Measurements from ENCODE around the gene ZFY.

Gene ZFY

DNA sequence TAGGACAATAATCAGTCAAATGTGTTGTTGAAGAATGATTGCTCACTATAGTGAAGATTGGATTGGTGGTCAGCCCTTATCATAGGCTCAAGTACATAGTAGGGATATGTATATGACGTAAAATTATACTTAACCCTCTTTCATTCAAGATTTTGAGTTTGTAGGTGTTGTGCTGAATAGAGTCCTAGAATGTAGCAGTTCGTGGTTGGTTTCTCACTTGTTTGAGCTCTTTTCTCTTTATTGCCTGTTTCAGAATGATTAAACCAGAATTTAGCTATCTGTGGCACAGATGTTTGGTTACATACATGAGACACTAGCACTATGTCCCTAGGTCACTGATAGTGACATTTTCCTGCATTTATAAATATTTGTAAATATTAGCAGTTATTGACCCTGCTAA, 15.5 kb downstream of the ZFY start:
- Histone ChIP-seq H3K79me2 (ENCODE audit: low read length) (no peaks in the 10 kb centered on the region), H3K9me2 (replicated peaks; ENCODE audit: insufficient read depth, low read length) (no peaks in the 10 kb centered on the region), H3F3A (ENCODE audit: insufficient read depth, low read length) (no peaks in the 10 kb centered on the region), H3K4me3 (ENCODE audit: low read length) (no peak overlapping the region), H3K36me3 (replicated peaks; ENCODE audit: insufficient read depth, low read length) (no peaks in the 10 kb centered on the region), H3K27ac (ENCODE audit: low read length) (no peak overlapping the region), H4K20me1 (ENCODE audit: insufficient read depth, low read length) (no peaks in the 10 kb centered on the region), H3K4me1 (ENCODE audit: low read length) (no peaks in the 10 kb centered on the region), H2AFZ (ENCODE audit: low read length) (no peak overlapping the region), H3K9me3 (replicated peaks; ENCODE audit: insufficient read depth, low read length) (no peaks in the 10 kb centered on the region), H3K4me2 (ENCODE audit: low read depth, low read length) (no peak overlapping the region), H3K27me3 (replicated peaks; ENCODE audit: insufficient read depth, low read length) (no peaks in the 10 kb centered on the region), H3K9ac (ENCODE audit: low read length) (no peak overlapping the region)
- DNase-seq = no peak
- TF ChIP-seq EZH2 (optimal IDR thresholded peaks at IDR 0.05; ENCODE audit: low read depth, low read length) (no peak), EZH2phosphoT487 (IDR thresholded peaks at IDR 0.05; ENCODE audit: low read length) (no peak)
- TF ChIP-seq, protein P1, sequence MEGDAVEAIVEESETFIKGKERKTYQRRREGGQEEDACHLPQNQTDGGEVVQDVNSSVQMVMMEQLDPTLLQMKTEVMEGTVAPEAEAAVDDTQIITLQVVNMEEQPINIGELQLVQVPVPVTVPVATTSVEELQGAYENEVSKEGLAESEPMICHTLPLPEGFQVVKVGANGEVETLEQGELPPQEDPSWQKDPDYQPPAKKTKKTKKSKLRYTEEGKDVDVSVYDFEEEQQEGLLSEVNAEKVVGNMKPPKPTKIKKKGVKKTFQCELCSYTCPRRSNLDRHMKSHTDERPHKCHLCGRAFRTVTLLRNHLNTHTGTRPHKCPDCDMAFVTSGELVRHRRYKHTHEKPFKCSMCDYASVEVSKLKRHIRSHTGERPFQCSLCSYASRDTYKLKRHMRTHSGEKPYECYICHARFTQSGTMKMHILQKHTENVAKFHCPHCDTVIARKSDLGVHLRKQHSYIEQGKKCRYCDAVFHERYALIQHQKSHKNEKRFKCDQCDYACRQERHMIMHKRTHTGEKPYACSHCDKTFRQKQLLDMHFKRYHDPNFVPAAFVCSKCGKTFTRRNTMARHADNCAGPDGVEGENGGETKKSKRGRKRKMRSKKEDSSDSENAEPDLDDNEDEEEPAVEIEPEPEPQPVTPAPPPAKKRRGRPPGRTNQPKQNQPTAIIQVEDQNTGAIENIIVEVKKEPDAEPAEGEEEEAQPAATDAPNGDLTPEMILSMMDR (IDR thresholded peaks at IDR 0.05; ENCODE audit: low read length) = no peak

DNA sequence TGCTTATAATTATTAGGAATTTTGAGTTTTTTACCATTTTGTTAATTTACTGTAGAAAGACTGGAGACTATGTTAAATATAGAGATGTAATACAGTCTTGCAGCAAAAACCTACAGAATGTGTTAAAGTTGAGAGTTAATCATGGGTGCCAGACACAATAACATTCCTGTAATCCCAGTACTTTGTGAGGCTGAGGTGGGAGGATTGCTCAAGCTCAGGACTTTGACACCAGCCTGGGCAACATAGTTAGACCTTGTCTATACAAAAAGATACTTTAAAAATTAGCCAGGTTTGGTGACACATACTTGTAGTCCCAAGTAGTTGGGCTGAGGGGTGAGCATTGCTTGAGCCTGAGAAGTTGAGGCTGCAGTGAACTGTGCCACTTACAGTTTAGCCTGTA, 17.7 kb downstream of the ZFY start:
- no peak overlapping the region for H2AFZ ChIP-seq (ENCODE audit: low read length)
- no peak overlapping the region for H3K4me2 ChIP-seq (ENCODE audit: low read depth, low read length)
- no peaks in the 10 kb centered on the region for H3K79me2 ChIP-seq (ENCODE audit: low read length)
- H3K4me3 ChIP-seq (ENCODE audit: low read length) = no peak overlapping the region
- H3K9me2 ChIP-seq (replicated peaks; ENCODE audit: insufficient read depth, low read length) = no peaks in the 10 kb centered on the region
- H3K27me3 ChIP-seq (replicated peaks; ENCODE audit: insufficient read depth, low read length) = no peaks in the 10 kb centered on the region
- H3K9me3 ChIP-seq (replicated peaks; ENCODE audit: insufficient read depth, low read length) = no peaks in the 10 kb centered on the region
- no peaks in the 10 kb centered on the region for H4K20me1 ChIP-seq (ENCODE audit: insufficient read depth, low read length)
- no peaks in the 10 kb centered on the region for H3K36me3 ChIP-seq (replicated peaks; ENCODE audit: insufficient read depth, low read length)
- no peaks in the 10 kb centered on the region for H3K4me1 ChIP-seq (ENCODE audit: low read length)
- H3K27ac ChIP-seq (ENCODE audit: low read length) = no peak overlapping the region
- DNase-seq = no peak
- no peaks in the 10 kb centered on the region for H3F3A ChIP-seq (ENCODE audit: insufficient read depth, low read length)
- no peak overlapping the region for H3K9ac ChIP-seq (ENCODE audit: low read length)
- TF ChIP-seq EZH2 (optimal IDR thresholded peaks at IDR 0.05; ENCODE audit: low read depth, low read length) (no peak), EZH2phosphoT487 (IDR thresholded peaks at IDR 0.05; ENCODE audit: low read length) (no peak)
- TF ChIP-seq, protein P1 (IDR thresholded peaks at IDR 0.05; ENCODE audit: low read length) = no peak

- no peak for DNase-seq
- Histone ChIP-seq H3K9me2 (replicated peaks; ENCODE audit: insufficient read depth, low read length) (no peaks in the 10 kb centered on the region), H3F3A (ENCODE audit: insufficient read depth, low read length) (no peaks in the 10 kb centered on the region), H3K4me1 (ENCODE audit: low read length) (no peaks in the 10 kb centered on the region), H3K4me3 (ENCODE audit: low read length) (no peak overlapping the region), H3K27ac (ENCODE audit: low read length) (no peak overlapping the region), H3K9me3 (replicated peaks; ENCODE audit: insufficient read depth, low read length) (no peaks in the 10 kb centered on the region), H3K36me3 (replicated peaks; ENCODE audit: insufficient read depth, low read length) (no peaks in the 10 kb centered on the region), H3K27me3 (replicated peaks; ENCODE audit: insufficient read depth, low read length) (no peaks in the 10 kb centered on the region), H4K20me1 (ENCODE audit: insufficient read depth, low read length) (no peaks in the 10 kb centered on the region), H3K9ac (ENCODE audit: low read length) (no peak overlapping the region), H3K79me2 (ENCODE audit: low read length) (no peaks in the 10 kb centered on the region), H2AFZ (ENCODE audit: low read length) (no peak overlapping the region), H3K4me2 (ENCODE audit: low read depth, low read length) (no peak overlapping the region)
- no peak for TF ChIP-seq EZH2 (optimal IDR thresholded peaks at IDR 0.05; ENCODE audit: low read depth, low read length)
- TF ChIP-seq, protein P1 (IDR thresholded peaks at IDR 0.05; ENCODE audit: low read length) = no peak
- no peak for TF ChIP-seq EZH2phosphoT487 (IDR thresholded peaks at IDR 0.05; ENCODE audit: low read length)
Measured at GRCh38 chrY:2954735-2955134, 19.6 kb downstream of the ZFY start.
